Measurements from ENCODE around the gene LCP1. TPM values are rescaled to one million over a fixed set of nuclear protein-coding genes. Genes with fewer than 3 reads are reported as not detected.

Gene LCP1
- total and polyA plus RNA-seq, 9 of the 15 experiments (the other 6 are each of a cell fraction or from before 2014, with no cell fraction given): 83.0 to 255 (median 163) TPM

- FAIRE-seq: no peak
- no peak overlapping the region for H3K9ac ChIP-seq (ENCODE audit: insufficient read depth in 1 of 2, low read depth in 2 of 2, low read length in 2 of 2)
- 95% methylated on average over 7 of the region's 7 CpGs for WGBS (ENCODE audit: insufficient coverage, low coverage, missing lambda C conversion rate)
- H2AFZ ChIP-seq (ENCODE audit: low read depth, low read length): no peak overlapping the region
- H3K27ac ChIP-seq (ENCODE audit: extremely low read depth, low read depth, low read length): no peak overlapping the region
- intact Hi-C loops (cut with micrococcal nuclease): no loop called here
- no peaks in the 10 kb centered on the region for H3K9me3 ChIP-seq (replicated peaks; ENCODE audit: control insufficient read depth, insufficient read depth, low read depth, low read length)
- no TSS peak for BruUV-seq (replicated peaks)
- ChIA-PET CTCF (ENCODE audit: low intra/inter-chr PET ratio) (no interaction called here), POLR2A (interaction anchor here (0.7 to 1.8 kb wide), 3 partner anchors 7 to 10 kb away, joined by 4 to 5 read pairs (median 4); partner anchors contain the start of gene LCP1)
- peaks cover 70% of the 10 kb centered on the region; the same call in 2 of the 3 replicates for H3K36me3 ChIP-seq (ENCODE audit: control insufficient read depth, insufficient read depth, low read length)
- peaks cover 5% of the 10 kb centered on the region; the same call in 1 of the 2 replicates for H4K20me1 ChIP-seq (replicated peaks; ENCODE audit: control insufficient read depth, insufficient read depth, low read length)
- no peak overlapping the region for H3K4me2 ChIP-seq (ENCODE audit: insufficient read depth, low read length)
- in situ Hi-C loops (cut with MboI): no loop called here
- peaks cover 98% of the 10 kb centered on the region for H3K79me2 ChIP-seq (ENCODE audit: control insufficient read depth, insufficient read depth, low read length)
- no peaks in the 10 kb centered on the region for H3K27me3 ChIP-seq (ENCODE audit: control insufficient read depth in 2 of 2, insufficient read depth in 2 of 2, low read length in 2 of 2)
- H3K4me3 ChIP-seq: no peak overlapping the region
- H3K4me1 ChIP-seq (replicated peaks in 1 of 2; ENCODE audit: control insufficient read depth in 2 of 2, insufficient read depth in 2 of 2, low read length in 2 of 2): peaks cover 3 to 25% of the 10 kb centered on the region in 2 experiments; a peak in 4 of 5 replicates
- no peak for DNase-seq (ENCODE audit: extremely low read depth in 1 of 4, low spot score in 3 of 4)
- TF ChIP-seq VEZF1 (CRISPR knock-in tag; IDR thresholded peaks at IDR 0.05): no peak
- no peak for TF ChIP-seq ADNP (tag; IDR thresholded peaks at IDR 0.05)
- no peak for TF ChIP-seq SRF (CRISPR knock-in tag; IDR thresholded peaks at IDR 0.05)
- no peak for TF ChIP-seq CREB3L1 (IDR thresholded peaks at IDR 0.05; ENCODE audit: borderline replicate concordance, low read depth)
- TF ChIP-seq RBFOX2 (IDR thresholded peaks at IDR 0.05; ENCODE audit: low read depth, low read length): no peak
- no peaks in the 10 kb centered on the region for H3K9me1 ChIP-seq (ENCODE audit: control insufficient read depth, insufficient read depth, low read length)
- no peak for ATAC-seq
These were observed 10.2 kb downstream of the LCP1 start for GRCh38 chr13:46171739-46172138.

Data from K562 (cell line).